Sigmoid colon (tissue), 7 donors: ENCODE measurements around the gene ACTR1B. TPM values are rescaled to one million over a fixed set of nuclear protein-coding genes. Genes with fewer than 3 reads are reported as not detected.

ENCODE experiments used
- DNase-seq: peaks from one replicate; pipeline ENCODE4 v3.0.0-alpha.2; 2019
- H3K27ac ChIP-seq, 4 donors: fragments of 200-600 bp; sonication (generic); one replicate each; pipeline ENCODE4 v1.5.1; 2016 to 2019; ENCODE audit warnings: mild to moderate bottlenecking in 1 of 4
- H3K27me3 ChIP-seq, 3 donors: fragments of 200-600 bp; sonication (generic); one replicate each; pipeline ENCODE4 v1.5.1; 2019; ENCODE audit warnings: mild to moderate bottlenecking in 1 of 3
- H3K36me3 ChIP-seq, 4 donors: fragments of 200-600 bp; sonication (generic); one replicate each; pipeline ENCODE4 v1.5.1; 2016 to 2019
- H3K4me1 ChIP-seq, 4 donors: fragments of 200-600 bp; sonication (generic); one replicate each; pipeline ENCODE4 v1.5.1; 2017 to 2019
- H3K4me3 ChIP-seq, 4 donors: fragments of 200-600 bp; sonication (generic); one replicate each; pipeline ENCODE4 v1.5.1; 2017 to 2019; ENCODE audit warnings: mild to moderate bottlenecking in 2 of 4, moderate library complexity in 1 of 4
- H3K9me3 ChIP-seq, 4 donors: fragments of 200-600 bp in 3 of 4; sonication (generic) in 3 of 4; one replicate each; pipeline versions ENCODE4 v1.5.1 to v1.6.1; 2013 to 2019
- EP300 ChIP-seq, 4 donors: sonication (generic); formaldehyde crosslinking; IDR thresholded peaks; one replicate each; pipeline ENCODE4 v1.6.1; 2017; ENCODE audit warnings: antibody characterized with exemption in 4 of 4
- POLR2A ChIP-seq, 2 donors: fragments of 450-650 bp; IDR thresholded peaks; one replicate each; pipeline ENCODE4 v1.6.1; 2016; ENCODE audit warnings: antibody characterized with exemption in 2 of 2, mild to moderate bottlenecking in 2 of 2, moderate library complexity in 2 of 2
- POLR2AphosphoS5 ChIP-seq, 4 donors: sonication (generic); formaldehyde crosslinking; IDR thresholded peaks; one replicate each; pipeline ENCODE4 v1.6.1; 2017; ENCODE audit warnings: antibody characterized with exemption in 4 of 4
- WGBS, 2 donors: extraction: QIAGEN DNeasy Blood & Tissue Kit; methylation state at CpG; one replicate each; pipeline ENCODE4 v1.1.7; 2013; 5-methylcytosine and 5-hydroxymethylcytosine counted together
- intact Hi-C: fragments of 100-400 bp; cut with DNase I; formaldehyde crosslinking; loops from one replicate; pipeline ENCODE4 v1.15.1; 2023
- polyA plus RNA-seq, 3 donors: library from polyadenylated mRNA; stranded (reverse); fragments of 200-250 nt; gene quantifications; one replicate each; pipeline ENCODE4 v1.2.3, GENCODE V29; 2013
- total RNA-seq, 4 donors: library from RNA; depleted of rRNA; stranded (reverse); fragments of >200 nt; gene quantifications; one replicate each; pipeline ENCODE4 v1.1.0, GENCODE V29; 2016
- TF ChIP-seq, protein P1 (sequence below), 4 experiments: fragments of 450-650 bp in 3 of 4; fragments of 200-600 bp in 1 of 4; IDR thresholded peaks; one replicate each; pipeline ENCODE4 v1.5.1; 2016 to 2019; ENCODE audit warnings: antibody characterized with exemption in 4 of 4, mild to moderate bottlenecking in 3 of 4, moderate library complexity in 2 of 4
- donor health status: healthy with polysubstance abuse.
- donor health status: Bipolar disorder and iron deficiency.
- donor health status: healthy.

The ACTR1B gene
- total and polyA plus RNA-seq, 7 donors, result 55.3 to 85.3 (median 75.2) TPM

DNA sequence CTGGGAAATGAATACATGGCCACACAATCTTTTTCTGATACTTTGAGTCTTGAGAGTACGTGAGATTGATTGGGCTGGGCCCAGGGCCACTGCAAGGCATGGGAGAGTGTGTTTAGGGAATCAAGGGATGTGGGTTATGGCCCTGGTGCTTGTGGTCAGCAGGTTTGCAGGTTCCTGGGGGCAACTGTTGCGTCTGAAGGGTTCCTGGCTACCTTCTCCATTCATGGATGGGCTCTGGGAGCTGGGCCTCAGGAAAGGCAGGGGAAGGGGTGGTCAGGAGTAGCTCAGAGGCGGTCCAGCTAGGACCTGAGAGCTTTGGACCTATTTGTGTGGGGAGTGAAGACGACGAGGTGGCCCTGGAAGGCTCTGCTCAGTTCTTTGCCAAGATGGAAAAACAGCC lies 41.1 kb upstream of the ACTR1B start:
- 96 to 97% methylated on average over 5 of the region's 5 CpGs for WGBS, 2 donors
- TF ChIP-seq EP300 (IDR thresholded peaks at IDR 0.05) (no peak), POLR2A (IDR thresholded peaks at IDR 0.05) (no peak), POLR2AphosphoS5 (IDR thresholded peaks at IDR 0.05) (no peak)
- TF ChIP-seq, protein P1, sequence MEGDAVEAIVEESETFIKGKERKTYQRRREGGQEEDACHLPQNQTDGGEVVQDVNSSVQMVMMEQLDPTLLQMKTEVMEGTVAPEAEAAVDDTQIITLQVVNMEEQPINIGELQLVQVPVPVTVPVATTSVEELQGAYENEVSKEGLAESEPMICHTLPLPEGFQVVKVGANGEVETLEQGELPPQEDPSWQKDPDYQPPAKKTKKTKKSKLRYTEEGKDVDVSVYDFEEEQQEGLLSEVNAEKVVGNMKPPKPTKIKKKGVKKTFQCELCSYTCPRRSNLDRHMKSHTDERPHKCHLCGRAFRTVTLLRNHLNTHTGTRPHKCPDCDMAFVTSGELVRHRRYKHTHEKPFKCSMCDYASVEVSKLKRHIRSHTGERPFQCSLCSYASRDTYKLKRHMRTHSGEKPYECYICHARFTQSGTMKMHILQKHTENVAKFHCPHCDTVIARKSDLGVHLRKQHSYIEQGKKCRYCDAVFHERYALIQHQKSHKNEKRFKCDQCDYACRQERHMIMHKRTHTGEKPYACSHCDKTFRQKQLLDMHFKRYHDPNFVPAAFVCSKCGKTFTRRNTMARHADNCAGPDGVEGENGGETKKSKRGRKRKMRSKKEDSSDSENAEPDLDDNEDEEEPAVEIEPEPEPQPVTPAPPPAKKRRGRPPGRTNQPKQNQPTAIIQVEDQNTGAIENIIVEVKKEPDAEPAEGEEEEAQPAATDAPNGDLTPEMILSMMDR (IDR thresholded peaks at IDR 0.05), result no peak
- no peak overlapping the region for H3K4me3 ChIP-seq
- intact Hi-C loops, result no loop called here
- no peak for DNase-seq
- no peaks in the 10 kb centered on the region for H3K9me3 ChIP-seq
- no peak overlapping the region for H3K27ac ChIP-seq
- H3K4me1 ChIP-seq, result no peaks in the 10 kb centered on the region
- no peaks in the 10 kb centered on the region for H3K27me3 ChIP-seq
- H3K36me3 ChIP-seq, result no peaks in the 10 kb centered on the region

DNA sequence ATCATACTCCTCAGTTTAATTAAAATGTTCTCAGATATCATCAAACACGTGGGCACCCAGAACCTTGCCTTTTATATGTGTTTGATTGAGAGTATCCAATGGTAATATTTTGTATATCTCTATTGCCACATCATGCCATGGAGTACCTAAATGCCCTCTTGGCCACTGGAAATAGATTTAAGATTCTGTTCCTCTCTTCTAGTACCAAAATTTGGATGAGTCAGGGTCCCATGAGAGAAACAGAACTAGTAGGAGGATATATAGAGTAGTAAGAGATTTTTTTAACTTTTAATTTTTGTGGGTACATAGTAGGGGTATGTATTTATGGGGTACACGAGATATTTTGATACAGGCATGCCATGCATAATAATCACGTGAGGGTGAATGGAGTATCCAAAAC lies 39.9 kb upstream of the ACTR1B start:
- Histone ChIP-seq H3K4me1 (no peaks in the 10 kb centered on the region), H3K4me3 (no peak overlapping the region), H3K36me3 (no peaks in the 10 kb centered on the region), H3K27me3 (no peaks in the 10 kb centered on the region), H3K9me3 (no peaks in the 10 kb centered on the region), H3K27ac (no peak overlapping the region)
- 74 to 91% methylated on average over 3 of the region's 3 CpGs for WGBS, 2 donors
- intact Hi-C loops, result no loop called here
- TF ChIP-seq, protein P1 (IDR thresholded peaks at IDR 0.05), result no peak
- TF ChIP-seq POLR2A (IDR thresholded peaks at IDR 0.05) (no peak), EP300 (IDR thresholded peaks at IDR 0.05) (no peak), POLR2AphosphoS5 (IDR thresholded peaks at IDR 0.05) (no peak)
- no peak for DNase-seq

DNA sequence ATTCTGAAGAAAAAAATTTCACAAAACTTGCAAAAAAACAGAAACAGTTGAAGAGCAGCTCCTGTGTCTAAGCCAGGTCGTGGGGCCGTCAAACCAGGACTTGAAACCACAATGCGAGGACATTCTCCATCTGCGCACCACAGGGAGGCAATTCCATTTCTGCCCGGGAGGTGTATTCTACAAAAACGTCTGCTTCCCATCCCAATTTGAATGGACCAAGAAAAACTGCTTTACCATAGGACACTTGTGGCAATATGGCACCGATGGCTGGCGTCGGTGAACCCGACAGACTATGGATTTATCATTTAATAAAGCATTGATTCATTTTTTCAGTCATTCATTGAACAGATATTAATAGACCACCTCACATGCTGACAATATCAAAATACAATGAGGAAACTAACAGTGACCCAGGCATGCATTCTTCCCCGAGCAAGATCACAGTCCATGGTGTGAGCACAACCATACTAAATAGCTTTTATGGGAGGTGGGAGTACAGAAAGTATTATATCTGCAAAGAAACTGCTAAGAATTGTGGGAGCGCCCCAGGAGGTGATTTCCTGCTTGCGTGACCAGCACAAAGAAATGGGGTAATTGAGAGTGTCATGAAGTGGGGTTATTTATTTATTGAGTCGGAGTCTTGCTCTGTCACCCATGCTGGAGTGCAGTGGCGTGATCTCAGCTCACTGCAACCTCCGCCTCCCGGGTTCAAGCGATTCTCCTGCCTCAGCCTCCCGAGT lies 39.1 kb upstream of the ACTR1B start:
- Histone ChIP-seq H3K36me3 (no peaks in the 10 kb centered on the region), H3K27ac (no peak overlapping the region), H3K4me1 (no peaks in the 10 kb centered on the region), H3K9me3 (no peaks in the 10 kb centered on the region), H3K27me3 (no peaks in the 10 kb centered on the region), H3K4me3 (no peak overlapping the region)
- TF ChIP-seq POLR2AphosphoS5 (IDR thresholded peaks at IDR 0.05) (no peak), POLR2A (IDR thresholded peaks at IDR 0.05) (no peak), EP300 (IDR thresholded peaks at IDR 0.05) (no peak)
- TF ChIP-seq, protein P1 (IDR thresholded peaks at IDR 0.05), result no peak
- DNase-seq, result no peak
- 94% methylated on average over 19 of the region's 19 CpGs for WGBS, 2 donors
- intact Hi-C loops, result no loop called here

DNA sequence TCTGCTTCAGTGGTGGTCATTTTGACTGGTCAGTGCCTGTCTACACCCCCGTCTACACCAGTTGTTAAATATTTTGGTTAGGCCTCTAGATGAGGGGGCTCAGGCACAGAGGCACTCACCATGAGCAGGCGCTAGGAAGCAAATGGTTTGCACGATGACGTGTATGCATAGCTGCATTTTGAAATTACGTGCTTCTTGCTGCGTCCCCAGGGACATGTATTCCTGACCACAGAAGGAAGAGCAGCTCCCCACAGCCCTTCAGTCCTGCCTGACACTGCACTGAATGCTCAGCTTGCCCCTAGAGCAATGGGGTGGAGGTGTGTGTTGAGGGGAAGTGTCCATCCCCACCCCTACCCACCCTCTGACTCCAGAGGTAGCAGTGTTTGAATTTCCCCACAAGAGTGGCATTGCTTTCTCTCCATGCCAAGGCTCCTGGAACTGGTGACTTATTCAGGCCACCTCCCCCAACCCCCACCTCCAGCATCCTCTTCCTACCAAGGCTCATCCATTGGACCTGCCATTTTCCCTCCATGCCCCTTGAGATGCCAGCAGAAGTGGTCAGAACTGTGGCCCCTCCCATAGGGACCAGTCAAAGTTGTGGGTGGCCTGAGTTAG lies 38.1 kb upstream of the ACTR1B start:
- TF ChIP-seq, protein P1 (IDR thresholded peaks at IDR 0.05), result no peak
- no peak for TF ChIP-seq POLR2A (IDR thresholded peaks at IDR 0.05)
- no peak for TF ChIP-seq EP300 (IDR thresholded peaks at IDR 0.05)
- TF ChIP-seq POLR2AphosphoS5 (IDR thresholded peaks at IDR 0.05), result no peak
- H3K9me3 ChIP-seq, result no peaks in the 10 kb centered on the region
- WGBS, 2 donors, result 88 to 94% methylated on average over 6 of the region's 6 CpGs
- H3K4me1 ChIP-seq, result peaks cover 0 to 3% (median 0%) of the 10 kb centered on the region in 4 donors
- intact Hi-C loops, result no loop called here
- H3K27me3 ChIP-seq, result no peaks in the 10 kb centered on the region
- H3K36me3 ChIP-seq, result no peaks in the 10 kb centered on the region
- H3K4me3 ChIP-seq, result no peak overlapping the region
- no peak overlapping the region for H3K27ac ChIP-seq
- no peak for DNase-seq
